Pancreas (tissue), 10 donors: ENCODE measurements around the gene NR1H2. TPM values are rescaled to one million over a fixed set of nuclear protein-coding genes. Genes with fewer than 3 reads are reported as not detected.
"Not testable (repeated sequence)": the region's sequence is repeated elsewhere in the genome, so short reads cannot be mapped to it uniquely, and the experiment has no call there.

ENCODE experiments used
- ATAC-seq, 4 donors: fragments of 200-7000 bp; cut with Tn5 transposase; one replicate each; pipeline versions ENCODE4 v1.8.0 to v1.9.1; 2020; ENCODE audit warnings: mild to moderate bottlenecking in 4 of 4, moderate library complexity in 4 of 4
- DNase-seq, 6 donors: peaks; one replicate each; pipeline ENCODE4 v3.0.0-alpha.2; 2020
- FAIRE-seq: peaks from 2 replicates; lab custom pipeline; 2012; peaks lifted over from hg19 to GRCh38; lab: Jason Lieb, UNC
- H3K27ac ChIP-seq, 4 donors: fragments of 200-600 bp; sonication (generic); 1 replicate in 3 of 4; 2 replicates in 1 of 4; pipeline versions ENCODE4 v1.5.0 to v1.8.0; 2020
- H3K27me3 ChIP-seq, 4 donors: fragments of 200-600 bp; one replicate each; pipeline ENCODE4 v1.8.0; 2021
- H3K36me3 ChIP-seq, 3 donors: fragments of 200-600 bp; sonication (generic) in 1 of 3; one replicate each; pipeline versions ENCODE4 v1.5.0 to v1.8.0; 2020 to 2021
- H3K4me1 ChIP-seq, 3 donors: fragments of 200-600 bp; one replicate each; pipeline ENCODE4 v1.8.0; 2021
- H3K4me3 ChIP-seq, 4 donors: fragments of 200-600 bp; sonication (generic) in 2 of 4; one replicate each; pipeline versions ENCODE4 v1.5.0 to v1.8.0; 2020 to 2021
- H3K9me3 ChIP-seq, 4 donors: fragments of 200-600 bp; one replicate each; pipeline ENCODE4 v1.8.0; 2021
- CTCF ChIP-seq, 4 donors: fragments of 200-600 bp; sonication (generic) in 3 of 4; IDR thresholded peaks; one replicate each; pipeline versions ENCODE4 v1.5.0 to v1.8.0; 2021; ENCODE audit warnings: antibody characterized with exemption in 4 of 4
- WGBS, 2 donors: extraction: QIAGEN DNeasy Blood & Tissue Kit; methylation state at CpG; one replicate each; pipeline ENCODE4 v1.1.7; 2013; 5-methylcytosine and 5-hydroxymethylcytosine counted together
- intact Hi-C, 3 donors: fragments of 100-400 bp; cut with DNase I; formaldehyde crosslinking; loops; one replicate each; pipeline versions ENCODE4 v1.11.1 to v1.14.2; 2022
- polyA plus RNA-seq, 2 donors: library from polyadenylated mRNA; stranded (reverse); fragments of 200-250 nt; gene quantifications; one replicate each; pipeline ENCODE4 v1.2.3, GENCODE V29; 2013
- total RNA-seq, 6 donors: library from RNA; stranded (reverse); fragmentation: NEBNext Ultra II Directional in 4 of 6; extraction: Animal tissue kit (Norgen Biotek cat#: 25700) in 4 of 6; gene quantifications; one replicate each; pipeline versions ENCODE4 v1.2.1 to v1.2.4, GENCODE V29; 2021 to 2023
- donor health status: healthy with polysubstance abuse.
- donor health status: DM: no; HTN: no; CAD: no; lungs with moderate emphysema.
- donor health status: DM: no; HTN: no; CAD: no.
- donor health status: control.
- donor health status: control.
- donor health status: Bipolar disorder and iron deficiency.
- donor health status: DM: yes; HTN: yes; CAD: no.
- donor health status: DM: no; HTN: no; CAD: no.
- donor health status: DM: no; HTN: no; CAD: no.
- donor health status: DM: yes; HTN: yes; CAD: no.

The NR1H2 gene
- total and polyA plus RNA-seq, 8 donors, result 20.5 to 46.5 (median 27.2) TPM

- FAIRE-seq (no peak), ATAC-seq (no peak), DNase-seq (no peak)
- Histone ChIP-seq H3K4me3 (no peak overlapping the region), H3K27ac (no peak overlapping the region), H3K4me1 (no peaks in the 10 kb centered on the region), H3K27me3 (no peaks in the 10 kb centered on the region), H3K9me3 (no peaks in the 10 kb centered on the region), H3K36me3 (no peaks in the 10 kb centered on the region)
- 72 to 81% methylated on average over 22 of the region's 22 CpGs for WGBS, 2 donors
- TF ChIP-seq CTCF (IDR thresholded peaks at IDR 0.05), result no peak
- intact Hi-C loops, result loop anchor here in 1 of 3 donors (10.0 kb wide), 1 partner anchor 115 kb away; no protein-coding TSS in a partner anchor
Measured at GRCh38 chr19:50349277-50350057, 26.8 kb upstream of the NR1H2 start.

DNA sequence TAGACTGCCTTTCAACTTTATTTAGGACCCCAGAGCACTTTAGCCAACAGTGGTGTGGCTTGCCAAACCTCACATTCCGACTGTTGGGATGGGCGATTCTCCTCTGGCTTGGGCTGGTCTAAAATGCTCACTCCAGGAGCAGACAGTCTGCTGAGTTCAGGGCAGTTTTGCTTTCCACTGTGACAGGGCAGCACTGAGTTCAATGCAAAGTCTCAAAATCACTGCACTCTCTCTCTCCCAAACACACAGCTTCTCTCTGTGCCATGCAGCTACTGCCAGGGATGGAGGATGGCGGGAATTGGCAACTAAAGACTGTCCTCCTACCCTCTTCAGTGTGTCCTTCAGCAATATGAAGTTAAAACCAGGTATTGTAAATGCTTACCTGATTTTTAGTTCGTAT lies 24.0 kb upstream of the NR1H2 start:
- Histone ChIP-seq H3K27me3 (no peaks in the 10 kb centered on the region), H3K4me1 (no peaks in the 10 kb centered on the region), H3K27ac (no peak overlapping the region), H3K4me3 (no peak overlapping the region), H3K9me3 (no peaks in the 10 kb centered on the region), H3K36me3 (no peaks in the 10 kb centered on the region)
- TF ChIP-seq CTCF (IDR thresholded peaks at IDR 0.05), result no peak
- WGBS, 2 donors, result 75 to 81% methylated on average over 4 of the region's 4 CpGs
- DNase-seq (no peak), ATAC-seq (no peak), FAIRE-seq (no peak)
- intact Hi-C loops, result loop anchor here in 1 of 3 donors (10.0 kb wide), 1 partner anchor 113 kb away; no protein-coding TSS in a partner anchor

DNA sequence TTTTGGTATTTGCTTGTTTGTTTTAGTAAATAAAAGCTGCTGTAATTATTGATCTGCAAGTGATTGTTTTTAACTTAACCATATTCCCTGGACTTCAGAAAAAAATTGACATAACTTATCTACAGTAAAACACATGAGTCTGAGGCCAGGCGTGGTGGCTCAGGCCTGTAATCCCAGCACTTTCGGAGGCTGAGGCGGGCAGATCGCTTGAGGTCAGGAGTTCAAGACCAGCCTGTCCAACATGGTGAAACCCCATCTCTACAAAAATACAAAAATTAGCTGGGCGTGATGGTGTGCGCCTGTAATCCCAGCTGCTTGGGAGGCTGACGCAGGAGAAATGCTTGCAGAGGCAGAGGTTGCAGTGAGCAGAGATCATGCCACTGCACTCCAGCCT lies 22.8 kb upstream of the NR1H2 start:
- H3K9me3 ChIP-seq, H3K27me3 ChIP-seq, DNase-seq, FAIRE-seq, H3K4me1 ChIP-seq, H3K4me3 ChIP-seq, ATAC-seq, H3K36me3 ChIP-seq, H3K27ac ChIP-seq: not testable (repeated sequence)
- WGBS, 2 donors, result 94 to 96% methylated on average over 7 of the region's 7 CpGs
- intact Hi-C loops, result loop anchor here in 1 of 3 donors (10.0 kb wide), 1 partner anchor 111 kb away; no protein-coding TSS in a partner anchor

- Histone ChIP-seq H3K36me3 (no peaks in the 10 kb centered on the region), H3K4me1 (no peaks in the 10 kb centered on the region), H3K9me3 (no peaks in the 10 kb centered on the region), H3K27me3 (no peaks in the 10 kb centered on the region), H3K27ac (no peak overlapping the region), H3K4me3 (peak overlapping the region in 1 of 4 donors; percentile 53)
- TF ChIP-seq CTCF (IDR thresholded peaks at IDR 0.05), result no peak
- ATAC-seq (no peak), FAIRE-seq (no peak), DNase-seq (no peak)
- WGBS, 2 donors, result 31 to 32% methylated on average over 13 of the region's 13 CpGs
- intact Hi-C loops, result loop anchor here in 2 of 3 donors (5.0 to 10.0 kb wide), 2 partner anchors 108 to 426 kb away; no protein-coding TSS in a partner anchor
Measured at GRCh38 chr19:50356691-50357177, 19.5 kb upstream of the NR1H2 start.

DNA sequence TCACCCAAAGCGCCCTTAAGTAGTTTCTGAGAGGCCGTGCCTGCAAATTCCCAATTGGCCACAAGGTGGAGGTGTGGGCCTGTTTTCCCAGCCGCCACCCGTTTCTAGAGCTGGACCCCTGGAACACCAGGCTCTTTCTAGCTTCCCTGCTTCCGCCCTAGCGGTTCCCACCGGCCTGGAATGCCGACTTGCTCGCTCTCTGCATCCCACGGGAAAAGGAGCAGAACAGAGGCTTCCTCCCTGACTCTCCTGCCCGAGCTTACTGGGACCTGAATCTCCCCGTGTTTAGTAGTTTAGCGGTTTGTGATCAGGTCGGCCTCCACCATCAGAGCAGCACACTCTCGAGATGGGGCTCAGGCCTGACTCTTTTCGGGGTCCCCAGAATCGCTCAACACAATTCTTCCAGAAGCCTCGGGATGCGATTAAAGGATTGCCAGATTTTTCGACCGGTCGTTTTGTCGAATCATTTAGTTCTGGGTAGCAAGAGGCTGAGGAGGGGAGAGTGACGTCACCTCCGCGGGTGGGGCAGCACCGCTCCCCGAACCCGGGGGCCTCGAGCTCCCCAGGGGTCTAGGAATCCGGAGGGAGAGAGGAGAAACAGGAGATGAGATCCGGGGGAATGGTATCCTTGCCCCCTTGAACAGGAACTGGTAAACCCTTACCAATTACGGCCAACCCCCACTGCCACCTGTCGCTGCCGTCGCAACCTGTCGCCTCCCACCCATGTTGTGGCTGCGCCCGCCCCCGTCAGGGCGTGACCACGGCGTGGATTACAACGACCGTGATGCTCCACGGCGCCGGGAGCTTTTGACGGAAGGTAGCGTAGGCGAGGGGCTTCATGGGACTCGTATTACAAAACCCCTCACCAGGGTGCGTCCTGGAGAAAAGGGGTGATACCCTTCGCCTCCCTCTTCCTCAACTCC lies 18.8 kb upstream of the NR1H2 start:
- DNase-seq, result peak; percentile 67 to 88 (median 83)
- ATAC-seq, result peak; percentile 76 to 90 (median 86)
- Histone ChIP-seq H3K27ac (peak overlapping the region; percentile 73 to 89 (median 85)), H3K36me3 (no peaks in the 10 kb centered on the region), H3K9me3 (no peaks in the 10 kb centered on the region), H3K27me3 (no peaks in the 10 kb centered on the region), H3K4me1 (no peaks in the 10 kb centered on the region), H3K4me3 (peak overlapping the region; percentile 23 to 53 (median 42))
- no peak for FAIRE-seq
- intact Hi-C loops, result loop anchor here in 2 of 3 donors (5.0 to 10.0 kb wide), 2 partner anchors 107 to 425 kb away; no protein-coding TSS in a partner anchor
- TF ChIP-seq CTCF (IDR thresholded peaks at IDR 0.05), result peak; percentile 71 to 81 (median 77)
- WGBS, 2 donors, result 6 to 8% methylated on average over 53 to 54 of the region's 54 CpGs
